Body of pancreas (tissue), 4 donors: ENCODE measurements around the gene RAPGEF3.

Experiments used
- CTCF ChIP-seq, 7 experiments: fragments of 450-650 bp in 4 of 7; fragments of 200-600 bp in 3 of 7; sonication (generic) in 3 of 7; IDR thresholded peaks; one replicate each; pipeline ENCODE4 v1.5.1; 2016 to 2019; ENCODE audit warnings: antibody characterized with exemption in 7 of 7
- POLR2A ChIP-seq, 3 donors: fragments of 450-650 bp; IDR thresholded peaks; one replicate each; pipeline ENCODE4 v1.6.1; 2016; ENCODE audit warnings: antibody characterized with exemption in 3 of 3, mild to moderate bottlenecking in 2 of 3

- TF ChIP-seq CTCF (IDR thresholded peaks at IDR 0.05) (no peak), POLR2A (IDR thresholded peaks at IDR 0.05) (no peak)
Measured at GRCh38 chr12:47789141-47789540, 30.5 kb upstream of the RAPGEF3 start.
